SU-DHL-6 (cell line): ENCODE results near the gene GABPB1.

Source experiments
- H2AFZ ChIP-seq: fragments of 200-600 bp; sonication (generic); 2 replicates; pipeline ENCODE4 v1.6.1; 2014; ENCODE audit warnings: low read depth, mild to moderate bottlenecking, moderate library complexity, mixed read lengths, antibody characterized with exemption, low read length; ENCODE audit not compliant: severe bottlenecking
- H3F3A ChIP-seq: fragments of 200-600 bp; shearing (Covaris generic); 2 replicates; pipeline ENCODE4 v1.6.0; 2016; ENCODE audit warnings: antibody characterized with exemption, mild to moderate bottlenecking; ENCODE audit not compliant: insufficient read depth
- H3K27ac ChIP-seq: fragments of 200-600 bp; sonication (generic); 2 replicates; pipeline ENCODE4 v1.5.1; 2016; ENCODE audit warnings: low read depth, mild to moderate bottlenecking, low read length, moderate library complexity, mixed read lengths
- H3K27me3 ChIP-seq: fragments of 200-600 bp; sonication (generic), shearing (Covaris generic); 2 replicates; pipeline ENCODE4 v1.6.0; 2014; ENCODE audit warnings: mild to moderate bottlenecking, low read length
- H3K36me3 ChIP-seq: fragments of 200-600 bp; sonication (generic); 2 replicates; pipeline ENCODE4 v1.6.1; 2014; ENCODE audit warnings: mild to moderate bottlenecking, low read length, mixed read lengths
- H3K4me2 ChIP-seq: fragments of 300-600, 200-600 bp; shearing (Covaris generic), sonication (generic); 2 replicates; pipeline ENCODE4 v1.6.0; 2014; ENCODE audit warnings: low read length, low read depth, mild to moderate bottlenecking; ENCODE audit not compliant: poor library complexity, severe bottlenecking
- H3K4me3 ChIP-seq: fragments of 200-600 bp; sonication (generic); 2 replicates; pipeline ENCODE4 v1.5.1; 2014; ENCODE audit warnings: antibody characterized with exemption, low read length, mild to moderate bottlenecking, mixed read lengths; ENCODE audit not compliant: insufficient read depth, poor library complexity, severe bottlenecking
- H3K79me2 ChIP-seq: fragments of 200-600 bp; sonication (generic); 2 replicates; pipeline ENCODE4 v1.6.1; 2014; ENCODE audit warnings: mild to moderate bottlenecking, low read length, moderate library complexity; ENCODE audit not compliant: insufficient read depth
- H3K9ac ChIP-seq: fragments of 200-600 bp; sonication (generic); 2 replicates; pipeline ENCODE4 v1.7.0; 2014; ENCODE audit warnings: mild to moderate bottlenecking, low read length
- H3K9me2 ChIP-seq: fragments of 200-600 bp; sonication (generic); replicated peaks from 2 replicates; pipeline ENCODE4 v1.6.1; 2014; ENCODE audit warnings: low read length; ENCODE audit not compliant: insufficient read depth
- H3K9me3 ChIP-seq: fragments of 200-600 bp; sonication (generic); 2 replicates; pipeline ENCODE4 v1.6.1; 2014; ENCODE audit warnings: low read length, mixed read lengths; ENCODE audit not compliant: insufficient read depth
- H4K20me1 ChIP-seq: fragments of 200-600 bp; sonication (generic); 2 replicates; pipeline ENCODE4 v1.6.1; 2014; ENCODE audit warnings: low read depth, mild to moderate bottlenecking, antibody characterized with exemption, low read length, moderate library complexity, mixed read lengths
- CTCF ChIP-seq: fragments of 200-600 bp; sonication (generic); IDR thresholded peaks from one replicate; pipeline ENCODE4 v1.5.1; 2017; ENCODE audit warnings: antibody characterized with exemption, mild to moderate bottlenecking, low read length, moderate library complexity; ENCODE audit not compliant: insufficient read depth, poor library complexity, severe bottlenecking
- EZH2phosphoT487 ChIP-seq: fragments of 200-600 bp; sonication (generic), shearing (Covaris generic); conservative IDR thresholded peaks from 2 replicates; pipeline ENCODE4 v1.6.1; 2018; ENCODE audit warnings: mild to moderate bottlenecking, antibody characterized with exemption, low read length, moderate library complexity, mixed read lengths

Gene GABPB1

GRCh38 chr15:50295966-50296365 is 59.0 kb downstream of the GABPB1 start:
- H3K9ac ChIP-seq, result no peak overlapping the region
- no peaks in the 10 kb centered on the region for H3K79me2 ChIP-seq
- no peak overlapping the region for H2AFZ ChIP-seq
- no peaks in the 10 kb centered on the region for H3K27me3 ChIP-seq
- H3F3A ChIP-seq, result no peaks in the 10 kb centered on the region
- no peak overlapping the region for H3K27ac ChIP-seq
- H3K36me3 ChIP-seq, result peaks cover 1% of the 10 kb centered on the region; the same call in 1 of the 2 replicates
- no peak overlapping the region for H3K4me3 ChIP-seq
- no peaks in the 10 kb centered on the region for H3K9me3 ChIP-seq
- H3K9me2 ChIP-seq, result no peaks in the 10 kb centered on the region
- TF ChIP-seq EZH2phosphoT487, result no peak
- TF ChIP-seq CTCF, result no peak
- H3K4me2 ChIP-seq, result no peak overlapping the region
- H4K20me1 ChIP-seq, result no peaks in the 10 kb centered on the region

- Histone ChIP-seq H3K27me3 (no peaks in the 10 kb centered on the region), H2AFZ (no peak overlapping the region), H3F3A (no peaks in the 10 kb centered on the region), H3K4me2 (no peak overlapping the region), H3K79me2 (no peaks in the 10 kb centered on the region), H3K9me3 (no peaks in the 10 kb centered on the region), H3K4me3 (no peak overlapping the region), H3K36me3 (peaks cover 27% of the 10 kb centered on the region; the same call in 1 of the 2 replicates), H3K9me2 (no peaks in the 10 kb centered on the region), H3K9ac (no peak overlapping the region), H3K27ac (no peak overlapping the region), H4K20me1 (no peaks in the 10 kb centered on the region)
- TF ChIP-seq EZH2phosphoT487 (no peak), CTCF (no peak)
Measured at GRCh38 chr15:50289749-50290148, 65.2 kb downstream of the GABPB1 start.

GRCh38 chr15:50287324-50288116 is 67.5 kb downstream of the GABPB1 start:
- no peaks in the 10 kb centered on the region for H3K79me2 ChIP-seq
- peaks cover 27% of the 10 kb centered on the region; the same call in 1 of the 2 replicates for H3K36me3 ChIP-seq
- H3K27ac ChIP-seq, result no peak overlapping the region
- no peak overlapping the region for H3K4me3 ChIP-seq
- no peak overlapping the region for H3K4me2 ChIP-seq
- H4K20me1 ChIP-seq, result no peaks in the 10 kb centered on the region
- no peaks in the 10 kb centered on the region for H3F3A ChIP-seq
- H3K27me3 ChIP-seq, result no peaks in the 10 kb centered on the region
- no peak overlapping the region for H3K9ac ChIP-seq
- H2AFZ ChIP-seq, result no peak overlapping the region
- no peaks in the 10 kb centered on the region for H3K9me2 ChIP-seq
- H3K9me3 ChIP-seq, result no peaks in the 10 kb centered on the region
- TF ChIP-seq CTCF (no peak), EZH2phosphoT487 (no peak)
